ENCODE results near the gene RBM47. TPM values are rescaled to one million over a fixed set of nuclear protein-coding genes. Genes with fewer than 3 reads are reported as not detected.

RBM47 gene
- polyA plus RNA-seq, 3 donors: 79.5 to 101 (median 92.8) TPM

DNA sequence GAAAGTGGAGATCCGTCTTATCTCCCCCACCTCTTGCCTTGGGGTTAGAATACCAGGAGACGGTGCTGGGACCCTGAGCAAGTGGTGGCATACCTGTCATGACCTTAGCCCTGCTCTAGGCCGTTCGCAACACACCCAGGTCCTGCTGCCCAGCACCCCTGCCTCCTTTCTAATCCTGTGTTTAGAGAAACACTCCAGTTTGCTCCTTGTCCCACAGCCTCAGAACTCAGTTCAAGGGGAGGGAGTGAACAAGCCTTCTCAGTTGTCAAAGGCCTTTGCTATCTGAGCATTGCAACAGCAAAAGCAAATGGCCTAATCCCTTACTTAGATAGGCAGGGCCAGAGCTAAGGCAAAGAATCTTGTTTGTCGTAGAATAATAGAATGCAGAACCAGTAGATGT lies 226.6 kb downstream of the RBM47 start:
- no peaks in the 10 kb centered on the region for H3K27me3 ChIP-seq (ENCODE audit: control insufficient read depth in 2 of 2, insufficient read depth in 2 of 2, low read length in 2 of 2)
- H3K4me1 Mint-ChIP-seq: peaks cover 5% of the 10 kb centered on the region
- peaks cover 0 to 3% of the 10 kb centered on the region in 2 donors for H3K36me3 Mint-ChIP-seq
- 94% methylated on average over 5 of the region's 5 CpGs for WGBS (ENCODE audit: insufficient coverage)
- no peaks in the 10 kb centered on the region for H3K79me2 ChIP-seq (ENCODE audit: insufficient read depth, low read length)
- no peak overlapping the region for H3K27ac ChIP-seq (ENCODE audit: low read depth in 1 of 2, low read length in 2 of 2)
- H3K4me3 ChIP-seq (replicated peaks in 1 of 3; ENCODE audit: low read depth in 2 of 3, low read length in 3 of 3): no peak overlapping the region
- H3K4me1 ChIP-seq (ENCODE audit: control insufficient read depth in 1 of 2, insufficient read depth in 2 of 2, low read length in 2 of 2): no peaks in the 10 kb centered on the region
- TF ChIP-seq, protein P1, sequence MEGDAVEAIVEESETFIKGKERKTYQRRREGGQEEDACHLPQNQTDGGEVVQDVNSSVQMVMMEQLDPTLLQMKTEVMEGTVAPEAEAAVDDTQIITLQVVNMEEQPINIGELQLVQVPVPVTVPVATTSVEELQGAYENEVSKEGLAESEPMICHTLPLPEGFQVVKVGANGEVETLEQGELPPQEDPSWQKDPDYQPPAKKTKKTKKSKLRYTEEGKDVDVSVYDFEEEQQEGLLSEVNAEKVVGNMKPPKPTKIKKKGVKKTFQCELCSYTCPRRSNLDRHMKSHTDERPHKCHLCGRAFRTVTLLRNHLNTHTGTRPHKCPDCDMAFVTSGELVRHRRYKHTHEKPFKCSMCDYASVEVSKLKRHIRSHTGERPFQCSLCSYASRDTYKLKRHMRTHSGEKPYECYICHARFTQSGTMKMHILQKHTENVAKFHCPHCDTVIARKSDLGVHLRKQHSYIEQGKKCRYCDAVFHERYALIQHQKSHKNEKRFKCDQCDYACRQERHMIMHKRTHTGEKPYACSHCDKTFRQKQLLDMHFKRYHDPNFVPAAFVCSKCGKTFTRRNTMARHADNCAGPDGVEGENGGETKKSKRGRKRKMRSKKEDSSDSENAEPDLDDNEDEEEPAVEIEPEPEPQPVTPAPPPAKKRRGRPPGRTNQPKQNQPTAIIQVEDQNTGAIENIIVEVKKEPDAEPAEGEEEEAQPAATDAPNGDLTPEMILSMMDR (IDR thresholded peaks at IDR 0.05): no peak
- no peak for DNase-seq
- no peak overlapping the region for H3K4me3 Mint-ChIP-seq
- peaks cover 7 to 16% of the 10 kb centered on the region in 2 donors for H3K9me3 ChIP-seq (replicated peaks in 1 of 2; ENCODE audit: control insufficient read depth in 1 of 2, insufficient read depth in 1 of 2, low read length in 2 of 2)
- intact Hi-C loops (cut with micrococcal nuclease): no loop called here
- no peaks in the 10 kb centered on the region for H3K36me3 ChIP-seq (replicated peaks in 1 of 2; ENCODE audit: control insufficient read depth in 1 of 2, insufficient read depth in 2 of 2, low read length in 2 of 2)
- no peak overlapping the region for H2AFZ ChIP-seq (ENCODE audit: insufficient read depth, low read depth, low read length, poor library complexity, severe bottlenecking)
- H4K20me1 ChIP-seq (ENCODE audit: insufficient read depth, low read length): no peaks in the 10 kb centered on the region
- H3K27ac Mint-ChIP-seq: no peak overlapping the region
- no peak overlapping the region for H3K4me2 ChIP-seq (replicated peaks; ENCODE audit: extremely low read depth, low read length, poor library complexity, severe bottlenecking)
- H3K27me3 Mint-ChIP-seq (ENCODE audit: low read depth in 3 of 3): peaks cover 1 to 4% (median 3%) of the 10 kb centered on the region in 3 donors
- H3K9ac ChIP-seq (ENCODE audit: insufficient read depth, low read length, poor library complexity, severe bottlenecking): no peak overlapping the region
- peaks cover 12 to 18% (median 15%) of the 10 kb centered on the region in 7 donors for H3K9me3 Mint-ChIP-seq

DNA sequence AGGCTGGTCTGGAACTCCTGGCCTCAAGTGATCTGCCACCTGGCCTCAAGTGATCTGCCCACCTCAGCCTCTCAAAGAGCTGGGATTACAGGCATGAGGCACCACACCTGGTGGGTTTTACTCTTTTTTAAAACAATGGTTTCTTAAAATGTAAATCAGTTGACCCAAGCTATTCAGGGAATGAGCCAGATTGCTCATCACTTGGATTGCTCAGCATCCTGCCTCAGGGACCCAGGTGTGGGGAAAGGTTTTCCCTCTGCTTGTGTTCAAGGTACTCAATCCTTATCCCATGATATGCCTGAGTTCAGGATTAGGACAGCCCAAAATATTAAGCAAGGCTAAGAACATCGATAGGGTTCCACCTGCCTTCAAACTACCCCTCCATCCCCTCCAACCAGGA lies 227.1 kb downstream of the RBM47 start:
- intact Hi-C loops (cut with micrococcal nuclease): no loop called here
- Histone ChIP-seq H3K79me2 (ENCODE audit: insufficient read depth, low read length) (no peaks in the 10 kb centered on the region), H3K4me1 (ENCODE audit: control insufficient read depth in 1 of 2, insufficient read depth in 2 of 2, low read length in 2 of 2) (no peaks in the 10 kb centered on the region), H3K9ac (ENCODE audit: insufficient read depth, low read length, poor library complexity, severe bottlenecking) (no peak overlapping the region), H3K27ac (ENCODE audit: low read depth in 1 of 2, low read length in 2 of 2) (no peak overlapping the region), H3K4me3 (replicated peaks in 1 of 3; ENCODE audit: low read depth in 2 of 3, low read length in 3 of 3) (no peak overlapping the region), H3K27me3 (ENCODE audit: control insufficient read depth in 2 of 2, insufficient read depth in 2 of 2, low read length in 2 of 2) (no peaks in the 10 kb centered on the region), H3K9me3 (replicated peaks in 1 of 2; ENCODE audit: control insufficient read depth in 1 of 2, insufficient read depth in 1 of 2, low read length in 2 of 2) (peaks cover 7 to 15% of the 10 kb centered on the region in 2 donors), H4K20me1 (ENCODE audit: insufficient read depth, low read length) (no peaks in the 10 kb centered on the region), H3K4me2 (replicated peaks; ENCODE audit: extremely low read depth, low read length, poor library complexity, severe bottlenecking) (no peak overlapping the region), H3K36me3 (replicated peaks in 1 of 2; ENCODE audit: control insufficient read depth in 1 of 2, insufficient read depth in 2 of 2, low read length in 2 of 2) (no peaks in the 10 kb centered on the region), H2AFZ (ENCODE audit: insufficient read depth, low read depth, low read length, poor library complexity, severe bottlenecking) (no peak overlapping the region)
- no peak for DNase-seq
- Mint-ChIP-seq H3K27me3 (ENCODE audit: low read depth in 3 of 3) (peaks cover 1 to 4% (median 3%) of the 10 kb centered on the region in 3 donors), H3K9me3 (peaks cover 9 to 16% (median 14%) of the 10 kb centered on the region in 7 donors), H3K27ac (no peak overlapping the region), H3K4me3 (no peak overlapping the region), H3K36me3 (peaks cover 0 to 3% of the 10 kb centered on the region in 2 donors), H3K4me1 (peaks cover 5% of the 10 kb centered on the region)
- WGBS (ENCODE audit: insufficient coverage): no CpG with 5 or more reads among the region's 1 CpG
- TF ChIP-seq, protein P1 (IDR thresholded peaks at IDR 0.05): no peak

All from CD14-positive monocyte (primary cell).